NCI-H524 treated with DMSO at 0.1 percent for 48 hours (cell line): ENCODE data around the gene ABCD1.
"Not testable (repeated sequence)": the region's sequence is repeated elsewhere in the genome, so short reads cannot be mapped to it uniquely, and the experiment has no call there.

Experiments used
- DNase-seq: peaks from one replicate; lab custom pipeline; 2025; lab: John Stamatoyannopoulos, UW

ABCD1 gene

GRCh38 chrX:153709726-153710674 lies 14.7 kb upstream of the ABCD1 start:
- DNase-seq: no peak

DNA sequence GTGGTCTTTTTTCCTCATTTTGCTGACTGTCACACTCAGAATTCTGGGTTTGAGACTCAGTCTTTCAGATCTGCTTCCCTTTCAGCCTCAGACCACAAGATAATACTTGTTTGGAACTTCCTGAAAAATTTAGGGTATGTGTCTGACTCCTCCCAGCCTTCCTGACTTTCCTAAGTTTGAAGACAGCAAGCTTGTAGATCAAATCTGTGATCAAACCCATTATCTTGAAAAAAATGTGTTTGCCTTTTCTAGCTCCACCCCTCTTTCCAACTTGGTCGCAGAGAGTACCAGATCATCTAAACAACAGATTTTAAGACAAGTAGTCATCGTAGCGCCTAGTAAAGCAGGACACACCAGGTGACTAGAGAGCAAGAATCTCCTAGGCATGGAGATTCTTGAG lies 10.4 kb upstream of the ABCD1 start:
- DNase-seq: no peak

DNA sequence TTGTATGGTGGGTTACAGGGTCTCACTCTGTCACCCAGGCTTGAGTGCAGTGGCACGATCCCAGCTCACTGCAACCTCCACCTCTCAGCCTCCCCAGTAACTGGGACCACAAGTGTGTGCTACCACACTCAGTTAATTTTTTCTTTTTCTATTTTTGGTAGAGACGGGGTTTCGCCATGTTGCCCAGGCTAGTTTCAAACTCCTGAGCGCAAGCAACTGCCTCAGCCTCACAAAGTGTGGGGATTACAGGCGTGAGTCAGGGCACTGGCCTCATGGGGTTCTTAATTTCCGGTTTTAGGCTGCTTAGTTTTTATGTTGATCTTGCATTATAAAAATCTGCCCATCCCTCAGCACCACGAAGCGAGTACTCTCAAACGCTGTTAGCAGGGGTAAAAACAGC lies 7.2 kb upstream of the ABCD1 start:
- no peak for DNase-seq

GRCh38 chrX:153719238-153719637 lies 5.4 kb upstream of the ABCD1 start:
- no peak for DNase-seq

DNA sequence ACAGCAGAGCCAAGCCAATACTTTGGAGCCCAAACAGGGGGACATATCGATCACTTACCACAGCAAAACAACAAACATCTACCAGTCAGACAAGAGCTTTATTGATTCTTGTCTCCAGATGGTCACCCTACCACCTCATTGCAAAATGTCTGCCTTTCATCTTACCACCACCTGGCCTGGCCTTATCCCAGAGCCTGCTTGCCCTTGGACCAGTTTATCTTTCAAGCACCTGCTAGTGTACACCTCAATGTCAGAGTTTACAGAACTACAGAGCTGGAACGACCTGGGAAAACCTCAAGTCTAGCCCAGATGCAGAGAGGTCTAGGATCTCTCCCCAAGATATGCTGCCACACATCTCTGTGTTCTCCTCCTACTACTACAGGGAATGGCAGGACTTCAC lies 5.0 kb upstream of the ABCD1 start:
- no peak for DNase-seq

DNA sequence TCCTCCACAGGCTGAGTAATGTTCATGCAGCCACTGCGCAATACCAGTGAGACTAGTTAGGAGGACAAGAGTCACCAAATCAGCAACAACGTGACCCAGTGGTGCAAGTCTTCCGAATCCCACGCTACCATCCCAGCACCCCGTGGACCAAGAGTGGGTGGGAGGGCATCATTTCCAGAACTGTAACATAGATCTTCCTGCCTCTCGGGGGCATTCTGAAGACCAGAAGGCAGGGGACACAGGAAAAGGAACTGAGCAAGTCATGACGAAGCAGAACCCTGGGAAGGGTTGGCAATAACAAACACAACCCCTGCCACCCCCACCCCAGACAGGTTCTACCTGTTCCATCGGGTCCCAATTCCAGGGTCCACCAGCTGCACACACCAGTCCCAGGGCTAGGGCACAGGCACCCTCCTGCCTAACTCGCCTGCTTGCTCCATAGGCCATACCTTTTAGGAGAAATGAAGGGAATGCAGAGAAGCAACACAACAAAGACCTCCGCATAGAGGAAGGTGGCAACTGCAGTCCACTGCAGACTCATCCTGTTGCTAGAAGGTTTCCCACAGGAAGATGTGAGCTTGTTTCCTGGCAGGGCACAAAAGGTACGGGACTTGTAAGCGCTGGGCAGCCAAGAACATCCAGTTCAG lies 1.8 kb upstream of the ABCD1 start:
- no peak for DNase-seq

DNA sequence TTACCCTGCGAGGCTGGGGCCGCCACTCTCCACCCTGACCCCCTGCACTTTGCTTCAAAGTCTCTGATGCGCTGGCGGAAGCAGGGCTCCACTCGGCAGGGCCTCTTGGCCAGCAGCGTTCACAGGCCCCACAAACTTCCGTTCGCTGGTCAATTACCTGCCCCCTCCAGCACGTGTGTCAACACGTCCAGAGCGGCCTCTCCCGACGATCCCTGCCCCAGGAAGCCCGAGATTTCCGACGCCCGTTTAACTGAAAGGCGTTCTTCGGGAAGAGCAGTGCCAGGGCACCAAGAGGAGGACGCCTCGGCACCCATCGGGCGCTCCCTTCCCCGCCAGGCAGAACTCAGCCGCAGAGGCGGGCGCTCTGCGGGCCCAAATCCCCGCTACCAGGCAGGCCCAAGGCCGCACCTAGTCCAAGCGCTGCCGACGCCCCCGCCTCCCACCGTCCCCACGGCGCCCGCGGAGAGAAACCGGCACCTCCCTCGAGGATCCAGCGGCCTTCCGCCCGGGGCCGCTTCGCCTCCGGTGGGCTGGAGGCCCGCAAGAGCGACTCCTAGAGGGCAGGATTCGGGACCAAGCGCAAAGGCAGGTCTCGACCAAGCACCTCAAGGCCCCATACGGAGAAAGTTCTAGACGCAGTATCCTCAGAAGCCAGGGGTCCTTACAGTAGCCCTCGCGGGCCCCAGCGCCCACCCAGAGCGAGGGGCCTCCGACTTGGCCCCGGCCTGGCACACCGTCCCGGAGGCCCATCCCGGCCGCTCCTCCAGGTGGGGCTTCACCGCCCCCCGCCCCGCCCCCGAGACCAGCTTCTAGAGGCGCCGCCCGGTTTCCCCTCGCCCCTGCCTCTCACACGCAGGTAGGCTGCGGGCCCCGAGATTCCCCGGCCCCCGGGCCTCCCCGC lies 1.1 kb upstream of the ABCD1 start:
- DNase-seq: no peak

DNA sequence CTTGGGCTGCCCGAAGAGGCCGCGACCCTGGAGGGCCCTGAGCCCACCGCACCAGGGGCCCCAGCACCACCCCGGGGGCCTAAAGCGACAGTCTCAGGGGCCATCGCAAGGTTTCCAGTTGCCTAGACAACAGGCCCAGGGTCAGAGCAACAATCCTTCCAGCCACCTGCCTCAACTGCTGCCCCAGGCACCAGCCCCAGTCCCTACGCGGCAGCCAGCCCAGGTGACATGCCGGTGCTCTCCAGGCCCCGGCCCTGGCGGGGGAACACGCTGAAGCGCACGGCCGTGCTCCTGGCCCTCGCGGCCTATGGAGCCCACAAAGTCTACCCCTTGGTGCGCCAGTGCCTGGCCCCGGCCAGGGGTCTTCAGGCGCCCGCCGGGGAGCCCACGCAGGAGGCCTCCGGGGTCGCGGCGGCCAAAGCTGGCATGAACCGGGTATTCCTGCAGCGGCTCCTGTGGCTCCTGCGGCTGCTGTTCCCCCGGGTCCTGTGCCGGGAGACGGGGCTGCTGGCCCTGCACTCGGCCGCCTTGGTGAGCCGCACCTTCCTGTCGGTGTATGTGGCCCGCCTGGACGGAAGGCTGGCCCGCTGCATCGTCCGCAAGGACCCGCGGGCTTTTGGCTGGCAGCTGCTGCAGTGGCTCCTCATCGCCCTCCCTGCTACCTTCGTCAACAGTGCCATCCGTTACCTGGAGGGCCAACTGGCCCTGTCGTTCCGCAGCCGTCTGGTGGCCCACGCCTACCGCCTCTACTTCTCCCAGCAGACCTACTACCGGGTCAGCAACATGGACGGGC lies 579 bp downstream of the ABCD1 start:
- DNase-seq: no peak

DNA sequence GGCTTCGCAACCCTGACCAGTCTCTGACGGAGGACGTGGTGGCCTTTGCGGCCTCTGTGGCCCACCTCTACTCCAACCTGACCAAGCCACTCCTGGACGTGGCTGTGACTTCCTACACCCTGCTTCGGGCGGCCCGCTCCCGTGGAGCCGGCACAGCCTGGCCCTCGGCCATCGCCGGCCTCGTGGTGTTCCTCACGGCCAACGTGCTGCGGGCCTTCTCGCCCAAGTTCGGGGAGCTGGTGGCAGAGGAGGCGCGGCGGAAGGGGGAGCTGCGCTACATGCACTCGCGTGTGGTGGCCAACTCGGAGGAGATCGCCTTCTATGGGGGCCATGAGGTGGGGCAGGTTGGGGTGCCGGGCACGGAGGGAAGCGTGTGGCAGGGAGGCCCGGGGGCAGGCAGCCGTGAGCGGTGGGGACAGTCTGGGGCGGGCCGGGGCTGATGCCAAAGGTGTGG lies 1.2 kb downstream of the ABCD1 start:
- no peak for DNase-seq

DNA sequence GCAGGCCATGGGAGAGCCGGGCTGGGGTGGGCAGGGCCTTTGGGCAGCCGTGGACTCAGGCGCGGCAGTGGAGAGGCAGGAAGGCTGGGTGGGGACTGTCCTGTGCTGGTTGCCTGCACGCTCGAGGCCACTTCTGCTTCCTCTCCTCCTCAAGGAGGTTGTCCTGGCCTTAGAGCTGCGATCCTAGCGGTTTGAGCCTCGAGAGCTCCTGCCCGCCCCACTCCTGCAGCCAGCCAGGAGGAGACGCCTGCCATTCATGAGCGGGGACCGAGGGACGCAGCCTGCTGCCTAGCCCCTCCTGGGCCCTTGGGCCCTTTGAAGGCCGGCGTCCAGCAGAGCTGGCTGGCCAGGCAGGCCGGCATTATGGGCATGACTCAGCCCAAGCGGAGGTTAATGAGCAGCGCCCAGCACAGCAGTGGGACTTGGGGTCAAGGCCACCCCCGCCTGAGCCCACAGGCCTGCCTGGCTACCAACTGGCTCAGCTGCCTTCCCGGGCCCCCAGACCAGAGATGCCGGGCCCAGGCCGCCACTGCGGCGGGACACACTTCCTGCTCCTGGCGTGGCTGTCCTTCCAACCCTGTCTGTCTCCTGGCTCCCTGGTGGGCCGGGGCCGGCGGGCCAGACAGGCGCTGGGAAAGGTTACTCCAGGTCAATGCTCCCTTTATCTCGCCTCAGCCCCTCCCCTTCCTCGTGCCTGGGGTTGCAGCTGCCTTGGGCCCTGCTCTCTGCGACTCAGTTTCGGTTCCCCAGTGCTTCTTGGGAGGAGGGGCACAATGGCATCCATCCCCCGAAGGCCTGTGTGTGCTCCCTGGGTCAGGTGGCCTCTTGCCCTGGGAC lies 1.8 kb downstream of the ABCD1 start:
- DNase-seq: no peak

- no peak for DNase-seq
Observed at GRCh38 chrX:153727123-153727931, 2.7 kb downstream of the ABCD1 start.

DNA sequence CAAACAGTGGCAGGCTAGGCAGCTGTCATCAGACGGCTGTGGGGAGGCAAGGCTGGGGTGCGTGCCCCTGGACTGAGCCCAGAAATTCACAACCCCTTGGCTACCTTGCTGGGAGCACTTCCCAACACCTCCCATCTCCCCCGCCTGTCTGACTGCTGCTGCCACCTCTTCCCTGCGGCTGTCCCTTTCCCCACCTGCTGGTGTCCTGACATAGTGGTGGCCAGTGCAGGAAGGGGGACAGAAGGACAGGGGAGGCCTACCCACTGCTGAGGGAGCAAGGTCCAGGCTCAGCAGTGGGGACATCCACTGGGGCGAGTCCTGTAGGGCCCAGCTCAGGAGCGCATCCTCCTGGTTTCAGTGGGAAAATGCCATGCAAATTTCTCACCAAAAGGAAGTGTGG lies 3.4 kb downstream of the ABCD1 start:
- DNase-seq: no peak

- no peak for DNase-seq
Observed at GRCh38 chrX:153728951-153729631, 4.4 kb downstream of the ABCD1 start.

GRCh38 chrX:153730115-153730514 lies 5.5 kb downstream of the ABCD1 start:
- not testable (repeated sequence) for DNase-seq

GRCh38 chrX:153731117-153731844 lies 6.6 kb downstream of the ABCD1 start:
- no peak for DNase-seq

- DNase-seq: no peak
Observed at GRCh38 chrX:153731845-153732215, 7.2 kb downstream of the ABCD1 start.

GRCh38 chrX:153732401-153732800 lies 7.7 kb downstream of the ABCD1 start:
- no peak for DNase-seq

DNA sequence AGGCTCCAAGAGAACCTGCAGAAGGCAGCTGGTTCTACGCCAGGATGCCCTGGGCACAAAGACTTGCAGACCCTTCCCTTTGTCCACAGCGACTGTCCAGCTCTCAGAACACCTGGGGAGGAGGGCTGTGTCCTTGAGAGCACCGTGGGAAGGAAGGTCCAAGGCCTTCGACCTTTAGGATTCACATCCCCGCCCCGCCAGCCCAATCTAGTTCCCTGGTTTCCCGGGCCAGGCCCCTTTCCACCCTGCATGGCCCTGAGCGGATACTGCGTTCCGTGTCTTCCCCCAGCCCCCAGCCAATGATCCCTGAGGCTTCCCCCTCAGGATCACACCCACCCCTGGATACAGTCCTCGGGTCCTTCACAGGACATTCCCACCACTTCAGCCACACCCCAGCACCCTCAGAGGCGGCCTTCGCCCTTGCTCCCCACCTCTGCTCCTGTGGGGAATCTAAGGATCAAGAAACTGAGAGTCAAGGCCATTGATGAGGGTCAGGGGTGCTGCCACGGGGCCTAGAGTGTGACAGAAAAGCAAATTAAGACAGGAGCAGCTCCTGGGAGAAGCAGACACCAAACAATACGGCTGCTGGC lies 9.1 kb downstream of the ABCD1 start:
- DNase-seq: no peak
